HG03460 (cell line): ENCODE results near the gene GLRX3.

Experiments used
- ATAC-seq: cut with Tn5 transposase; IDR thresholded peaks from one replicate; pipeline ENCODE4 v1.9.1; 2021; ENCODE audit not compliant: unreplicated experiment

The GLRX3 gene

DNA sequence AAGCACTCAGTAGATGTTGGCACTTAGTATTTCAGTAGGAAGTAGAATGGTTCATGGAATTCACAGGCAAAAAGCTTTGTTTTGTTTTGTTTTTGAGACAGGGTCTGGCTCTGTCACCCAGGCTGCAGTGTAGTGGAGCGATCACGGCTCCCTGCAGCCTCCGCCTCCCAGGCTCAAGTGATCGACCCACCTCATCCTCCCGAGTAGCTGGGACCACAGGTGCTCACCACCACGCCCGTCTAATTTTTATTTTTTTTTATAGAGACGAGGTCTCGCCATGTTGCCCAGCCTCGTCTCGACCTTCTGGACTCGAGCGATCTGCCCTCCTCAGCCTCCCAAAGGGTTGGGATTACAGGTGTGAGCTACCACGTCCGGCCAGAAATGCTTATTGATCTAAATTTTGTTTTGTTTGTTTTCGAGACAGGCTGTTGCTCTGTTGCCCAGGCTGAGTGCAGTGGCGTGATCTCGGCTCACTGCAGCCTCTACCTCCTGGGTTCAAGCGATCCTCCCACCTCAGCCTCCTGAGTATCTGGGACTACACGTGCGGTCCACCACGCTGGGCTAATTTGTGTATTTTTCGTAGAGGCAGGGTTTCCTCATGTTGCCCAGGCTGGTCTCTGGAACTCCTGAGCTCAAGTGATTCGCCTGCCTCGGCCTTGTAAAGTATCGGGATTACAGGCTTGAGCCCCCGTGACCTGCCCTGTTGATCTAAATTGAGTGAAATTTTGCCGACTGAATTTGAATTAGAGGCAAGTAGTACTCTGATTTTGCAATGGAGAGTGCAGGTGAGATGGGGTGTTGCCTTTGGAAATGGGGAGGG is 1.7 kb downstream of the GLRX3 start:
- ATAC-seq = no peak

DNA sequence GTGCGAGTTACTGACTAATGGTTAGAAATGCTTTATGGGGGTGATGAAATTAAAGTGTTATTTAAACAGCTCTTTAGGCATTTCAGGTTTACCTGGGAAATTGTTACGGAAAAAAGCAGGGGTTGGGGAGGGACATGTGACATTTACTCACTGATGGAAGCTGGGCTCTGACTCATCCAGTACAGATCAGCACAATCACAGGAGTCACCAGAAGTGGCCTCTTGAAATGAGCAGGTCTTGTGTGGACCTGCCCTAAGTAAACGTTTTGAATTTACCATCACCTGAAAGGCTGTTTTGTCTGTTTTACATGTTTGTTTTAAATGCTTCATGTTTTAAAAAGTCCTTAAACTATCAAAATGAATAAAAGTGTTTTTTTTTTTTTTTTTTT is 2.3 kb downstream of the GLRX3 start:
- no peak for ATAC-seq

DNA sequence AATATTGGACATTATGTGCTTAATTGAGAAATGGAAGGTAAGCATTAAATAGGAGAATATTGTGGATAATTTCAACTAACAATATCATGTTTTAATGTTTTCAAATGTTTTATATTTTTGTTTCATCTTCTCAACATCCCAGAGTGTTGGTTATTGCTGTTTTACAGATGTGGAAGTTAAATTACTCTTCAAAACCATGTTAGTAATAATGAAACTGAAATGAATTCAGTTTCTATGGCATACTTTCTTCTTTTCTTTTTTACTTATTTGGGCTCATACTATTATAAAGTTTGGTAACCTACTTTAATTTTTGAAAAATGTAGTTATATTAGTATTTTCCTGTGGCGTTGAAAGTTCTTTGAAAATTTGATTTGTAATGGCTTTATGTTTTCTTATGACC is 4.2 kb downstream of the GLRX3 start:
- no peak for ATAC-seq

DNA sequence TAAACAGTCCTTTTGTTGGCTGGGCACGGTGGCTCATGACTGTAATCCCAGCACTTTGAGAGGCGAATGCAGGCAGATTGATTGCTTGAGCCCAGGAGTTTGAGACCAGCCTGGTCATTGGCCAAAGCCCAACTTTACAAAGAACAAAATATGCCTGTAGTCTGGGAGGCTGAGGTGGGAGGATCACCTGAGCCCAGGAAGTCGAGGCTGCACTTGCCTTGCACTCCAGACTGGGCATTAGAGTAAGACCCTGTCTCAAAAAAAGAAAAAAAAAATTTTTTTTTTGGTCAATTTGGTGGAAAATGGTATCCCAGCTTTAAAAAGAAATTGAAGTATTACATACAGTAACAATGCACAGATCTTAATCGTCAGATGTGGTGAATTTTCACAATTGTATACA is 4.8 kb downstream of the GLRX3 start:
- ATAC-seq = no peak

DNA sequence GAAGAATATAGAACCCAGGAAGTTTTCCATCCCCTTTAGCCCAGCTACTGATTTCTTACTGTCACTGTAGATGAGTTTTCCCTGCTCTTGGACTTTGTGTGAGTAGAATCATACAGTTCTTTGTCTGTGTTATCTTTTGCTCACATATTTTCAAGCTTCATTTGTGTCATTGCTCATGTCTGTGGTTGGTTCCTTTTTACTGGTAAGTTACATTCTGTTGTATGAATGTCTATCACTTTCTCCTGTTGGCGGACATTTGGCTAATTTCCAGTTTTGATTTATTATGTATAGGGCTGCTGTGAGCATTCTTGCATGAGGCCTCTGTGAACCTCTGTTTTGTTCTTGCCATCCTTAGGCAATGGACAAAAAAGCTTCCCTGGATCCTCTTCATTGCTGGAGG is 5.3 kb downstream of the GLRX3 start:
- peak; percentile 21 for ATAC-seq

DNA sequence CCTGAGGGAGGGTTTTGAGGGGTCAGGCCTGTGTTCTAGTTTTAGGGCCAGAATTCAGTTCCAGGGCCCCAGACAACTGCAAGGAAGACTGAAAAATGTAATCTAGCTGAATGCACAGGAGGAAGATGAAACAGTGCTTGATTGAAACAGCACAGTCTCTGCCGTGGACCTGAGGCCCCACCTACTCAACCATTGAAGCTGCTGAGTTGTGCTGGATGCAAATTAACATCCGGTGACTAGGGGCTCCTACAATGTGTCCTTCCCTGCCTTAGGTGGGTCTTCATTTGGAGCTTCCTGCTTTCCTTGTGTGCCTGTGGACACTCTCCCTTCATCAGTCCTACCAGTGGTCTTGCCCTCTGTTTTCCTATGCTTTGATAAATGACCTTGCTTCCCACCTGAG is 5.7 kb downstream of the GLRX3 start:
- ATAC-seq = peak; percentile 88

DNA sequence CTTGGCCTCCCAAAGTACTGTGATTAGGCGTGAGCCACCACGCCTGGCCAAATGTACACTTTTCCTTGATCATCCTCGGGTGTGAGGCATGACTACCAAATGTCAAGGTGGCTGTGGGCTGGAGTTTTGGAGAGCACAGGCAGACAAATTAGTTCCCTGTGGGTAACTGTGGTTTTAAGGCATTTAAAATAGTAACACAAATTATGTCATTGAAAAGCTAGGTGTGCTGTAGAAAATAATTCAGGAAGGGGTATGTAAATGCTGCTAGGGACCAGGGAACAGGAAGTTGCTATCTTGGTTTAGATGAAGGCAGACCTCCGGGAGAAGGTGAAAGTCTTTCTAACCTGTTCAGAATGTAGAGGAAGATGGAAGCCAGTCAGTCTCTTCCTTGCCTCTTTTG is 9.9 kb downstream of the GLRX3 start:
- ATAC-seq = no peak

DNA sequence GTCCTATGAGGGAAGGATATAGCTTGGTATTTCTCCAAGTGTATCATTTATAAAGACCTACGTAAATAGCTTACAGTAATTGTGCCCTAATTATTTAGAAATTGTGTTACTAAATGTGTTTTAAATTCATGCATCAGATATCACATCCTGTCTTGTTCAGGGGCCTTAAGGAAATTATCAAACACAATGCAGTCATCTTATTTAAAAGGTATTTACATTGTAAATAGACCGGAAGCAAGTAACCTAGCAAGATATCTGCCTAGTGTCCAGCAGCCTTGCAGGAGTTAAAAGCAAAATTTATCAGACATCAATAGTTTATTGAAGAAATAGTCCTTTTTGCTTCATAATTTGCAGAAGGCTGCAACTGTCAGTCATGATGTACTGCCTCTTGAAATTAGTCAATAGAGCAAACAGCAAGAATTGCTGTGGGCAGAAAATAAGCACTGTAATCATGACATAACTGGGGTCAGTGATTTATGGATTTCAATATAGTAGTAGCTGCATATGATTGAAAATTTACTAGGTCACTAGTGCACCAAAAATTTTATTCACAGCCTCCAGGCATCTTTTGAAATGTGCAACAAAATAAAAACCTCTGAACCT is 23.1 kb downstream of the GLRX3 start:
- ATAC-seq = no peak

DNA sequence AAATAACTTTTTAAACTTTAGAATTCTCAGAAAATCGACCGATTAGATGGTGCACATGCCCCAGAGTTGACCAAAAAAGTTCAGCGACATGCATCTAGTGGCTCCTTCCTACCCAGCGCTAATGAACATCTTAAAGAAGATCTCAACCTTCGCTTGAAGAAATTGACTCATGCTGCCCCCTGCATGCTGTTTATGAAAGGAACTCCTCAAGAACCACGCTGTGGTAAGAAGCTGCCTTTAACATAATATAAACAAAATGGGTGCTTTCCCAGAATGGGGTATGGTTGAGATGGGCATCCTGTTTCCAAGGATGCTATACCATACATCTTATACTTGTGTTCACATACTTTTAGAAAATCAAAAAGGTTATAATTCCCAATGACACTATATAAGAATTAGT is 24.6 kb downstream of the GLRX3 start:
- no peak for ATAC-seq

DNA sequence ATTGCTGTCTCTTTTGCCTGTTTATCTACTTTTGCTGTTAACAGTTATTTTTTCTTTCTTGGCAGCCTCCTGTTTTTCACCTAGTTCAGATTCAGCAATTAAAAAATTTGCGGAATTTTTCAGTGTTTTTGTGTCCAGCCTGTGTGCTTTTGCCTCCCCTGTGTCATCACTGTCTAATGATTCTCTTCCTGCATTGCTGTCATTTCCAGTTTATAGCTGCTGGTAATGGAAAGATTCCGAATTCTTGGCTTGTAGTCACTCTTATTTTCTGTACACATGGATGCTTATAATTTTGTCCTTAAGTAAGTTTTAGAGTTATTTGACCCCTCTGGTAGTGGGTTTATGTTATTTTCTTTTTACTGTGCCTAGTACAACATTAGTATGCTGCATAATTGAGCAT is 25.1 kb downstream of the GLRX3 start:
- ATAC-seq = no peak

DNA sequence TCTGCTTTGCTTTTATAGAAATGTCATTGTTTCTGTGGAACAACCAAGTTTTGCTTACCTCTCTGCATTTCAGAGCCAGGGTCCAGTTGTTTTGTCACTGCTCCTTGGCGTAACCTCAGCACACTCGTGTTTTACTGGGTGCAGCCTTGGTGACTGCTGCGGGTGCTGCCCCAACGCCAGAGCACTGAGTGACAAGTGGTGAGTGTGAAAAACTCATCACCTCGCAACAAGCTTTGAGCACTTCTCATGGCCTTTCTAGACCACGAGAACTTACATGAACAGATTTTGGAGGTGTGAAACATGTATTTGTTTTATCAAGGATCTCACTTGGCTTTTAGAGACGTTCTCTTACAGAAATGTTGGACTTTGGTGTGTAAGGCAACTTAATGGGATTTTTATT is 31.0 kb downstream of the GLRX3 start:
- no peak for ATAC-seq

DNA sequence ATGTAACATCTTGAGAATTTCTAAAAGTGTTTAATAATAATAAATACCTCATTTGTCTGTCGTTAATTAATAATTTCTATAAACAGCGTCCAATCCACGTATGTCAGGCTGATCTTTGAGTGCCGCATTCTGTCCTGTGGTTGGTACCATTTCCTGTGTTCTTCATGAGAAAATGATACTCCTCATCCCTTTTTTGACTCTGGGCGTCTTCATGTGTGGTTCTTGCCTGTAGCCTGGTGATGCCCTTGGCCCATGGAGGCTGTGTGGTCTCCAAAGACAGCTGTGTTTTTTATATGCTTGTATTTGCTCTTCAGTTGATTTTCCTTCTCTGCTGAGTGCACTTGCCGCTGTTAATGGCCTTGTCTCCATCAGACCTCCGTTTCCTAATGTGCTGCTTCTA is 31.5 kb downstream of the GLRX3 start:
- ATAC-seq = no peak

DNA sequence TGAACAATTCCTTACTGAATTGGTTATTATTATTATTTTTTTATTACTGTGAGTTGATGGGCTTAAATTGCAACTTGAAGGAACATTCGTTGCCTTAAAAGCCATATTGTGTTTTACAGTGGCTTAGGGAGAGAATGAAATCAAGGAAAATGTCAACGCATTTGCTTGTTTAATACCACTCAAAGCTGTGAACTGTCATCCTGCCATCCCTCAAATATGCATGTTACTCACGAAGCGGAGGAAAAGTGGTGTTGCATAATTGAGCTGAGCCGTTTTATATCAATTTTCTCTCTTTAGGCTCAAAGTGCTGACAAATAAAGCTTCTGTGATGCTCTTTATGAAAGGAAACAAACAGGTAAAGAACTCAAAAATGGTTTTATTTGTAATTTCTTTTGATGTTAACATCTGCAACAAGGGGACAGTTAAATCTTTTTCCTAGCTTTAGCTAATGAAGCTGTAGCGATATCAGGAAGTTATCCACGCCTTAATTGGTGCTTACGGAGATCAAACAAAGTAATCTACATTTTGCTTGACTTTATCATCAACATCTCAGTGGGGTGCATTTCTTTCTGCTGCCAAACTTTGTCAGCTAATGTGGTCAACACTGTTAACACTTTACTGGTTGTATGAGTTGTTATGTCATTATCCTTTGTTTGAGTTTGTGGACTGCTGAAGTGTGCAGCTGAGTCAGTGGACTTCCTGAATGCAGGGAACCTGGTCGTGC is 33.1 kb downstream of the GLRX3 start:
- no peak for ATAC-seq

DNA sequence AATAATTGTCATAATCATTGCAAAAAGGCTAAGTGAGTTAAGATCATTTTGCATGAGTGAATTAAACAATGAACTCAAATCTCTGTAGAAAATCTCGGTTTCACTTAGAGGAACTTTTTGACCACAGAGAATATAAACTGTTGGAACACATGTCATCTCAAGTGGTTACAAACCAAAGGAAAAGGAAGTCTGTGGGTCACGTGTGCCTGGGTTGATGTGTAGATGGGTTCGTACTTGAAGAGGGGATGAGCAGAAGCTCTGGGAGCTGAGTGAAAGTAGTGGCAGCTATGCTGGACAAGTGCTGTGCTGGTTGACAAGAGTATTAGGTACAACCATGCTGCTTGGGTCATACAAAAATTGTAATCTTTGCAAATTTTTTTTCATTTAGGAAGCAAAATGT is 35.0 kb downstream of the GLRX3 start:
- peak; percentile 78 for ATAC-seq

DNA sequence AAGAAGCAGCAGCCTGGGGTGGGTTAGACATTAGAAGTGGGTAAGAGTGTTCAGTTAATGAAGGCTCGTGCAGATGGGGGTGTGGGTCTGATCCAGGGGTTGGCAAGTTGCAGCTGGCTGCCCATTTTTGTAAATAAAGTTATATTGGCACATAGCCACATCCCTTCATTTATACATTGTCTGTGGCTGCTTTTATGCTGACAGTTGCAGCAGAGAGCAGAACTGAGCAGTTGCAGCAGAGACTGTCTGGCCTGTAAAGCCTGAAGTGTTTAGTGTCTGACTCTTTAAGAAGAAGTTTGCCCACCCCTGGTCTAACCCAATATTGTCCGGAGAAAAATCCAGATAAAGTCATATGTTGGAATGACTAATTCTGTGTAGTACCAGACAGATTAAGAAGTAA is 38.1 kb downstream of the GLRX3 start:
- ATAC-seq = no peak

DNA sequence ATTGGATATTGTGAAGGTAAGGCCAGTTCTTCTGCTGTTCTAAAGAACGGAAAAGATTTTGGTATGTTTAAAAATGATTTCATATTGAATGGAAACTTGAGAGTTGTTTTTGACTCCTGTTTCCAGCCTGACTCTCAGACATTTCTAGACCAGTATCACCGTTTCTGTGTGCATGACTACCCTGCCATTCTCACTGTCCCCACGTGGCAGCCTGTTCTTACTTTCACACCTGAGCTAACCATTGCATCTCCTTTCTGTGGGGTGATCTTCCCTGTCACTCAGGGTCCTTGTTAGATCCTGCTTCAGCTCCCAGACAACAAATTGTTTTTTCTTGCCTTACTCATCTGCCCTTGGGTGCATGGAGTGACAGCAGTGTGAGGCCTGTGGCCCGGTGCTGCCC is 38.9 kb downstream of the GLRX3 start:
- ATAC-seq = no peak

DNA sequence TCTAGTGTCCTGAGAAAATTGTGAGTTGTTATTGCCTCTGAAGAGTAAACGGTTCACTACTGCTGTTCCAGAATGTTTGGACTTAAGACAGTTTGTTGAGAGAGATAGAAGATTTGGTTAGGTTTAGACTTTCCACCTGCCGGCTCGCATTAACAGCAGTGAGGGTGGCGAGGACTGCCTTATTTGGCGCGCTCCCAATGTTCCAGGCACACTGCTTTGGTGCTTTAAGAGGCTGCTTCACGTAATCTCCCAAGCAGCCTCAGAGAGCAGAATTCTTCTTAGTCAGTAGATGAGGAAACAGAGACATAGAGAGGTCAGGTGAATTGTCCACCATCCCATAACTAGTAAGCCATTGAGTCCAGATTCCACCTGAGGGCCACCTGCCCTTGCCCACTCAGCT is 41.1 kb downstream of the GLRX3 start:
- no peak for ATAC-seq

DNA sequence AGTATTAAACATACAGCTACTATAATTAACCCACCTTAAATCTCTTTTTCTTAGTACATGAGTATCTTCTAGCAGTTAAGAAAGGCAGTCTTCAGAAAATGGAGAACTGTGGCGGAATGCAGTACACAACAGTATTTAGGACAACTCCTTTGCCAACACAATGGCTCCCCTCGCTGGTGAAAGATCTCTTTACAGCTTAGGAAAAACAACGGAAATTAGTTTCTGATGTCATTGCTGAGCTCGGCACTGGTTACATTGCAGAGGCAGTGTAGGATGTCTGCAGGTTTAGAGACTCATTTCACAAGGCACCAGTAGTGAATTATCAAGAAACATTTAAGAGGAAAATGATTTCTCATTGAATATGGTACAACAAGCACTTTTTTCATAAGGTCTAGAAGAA is 43.4 kb downstream of the GLRX3 start:
- no peak for ATAC-seq

DNA sequence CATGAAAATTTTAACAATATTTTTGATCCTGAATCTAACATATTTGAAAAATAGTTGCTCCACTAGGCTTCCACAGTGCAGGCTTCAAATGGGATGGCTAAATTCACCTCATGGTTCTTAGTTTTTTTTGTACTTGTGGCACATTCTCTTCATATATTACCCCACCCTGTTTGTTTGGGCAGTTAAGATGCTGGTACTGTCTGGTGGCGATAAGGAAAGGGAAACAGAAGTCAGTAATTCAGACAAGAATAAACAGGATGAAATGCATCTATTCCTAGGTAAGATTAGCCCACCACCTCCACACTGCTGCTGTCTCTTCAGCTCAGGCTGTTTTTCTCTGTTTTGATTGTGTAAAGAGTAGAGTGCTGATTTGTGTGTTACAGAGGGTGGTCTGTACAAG is 44.2 kb downstream of the GLRX3 start:
- no peak for ATAC-seq

DNA sequence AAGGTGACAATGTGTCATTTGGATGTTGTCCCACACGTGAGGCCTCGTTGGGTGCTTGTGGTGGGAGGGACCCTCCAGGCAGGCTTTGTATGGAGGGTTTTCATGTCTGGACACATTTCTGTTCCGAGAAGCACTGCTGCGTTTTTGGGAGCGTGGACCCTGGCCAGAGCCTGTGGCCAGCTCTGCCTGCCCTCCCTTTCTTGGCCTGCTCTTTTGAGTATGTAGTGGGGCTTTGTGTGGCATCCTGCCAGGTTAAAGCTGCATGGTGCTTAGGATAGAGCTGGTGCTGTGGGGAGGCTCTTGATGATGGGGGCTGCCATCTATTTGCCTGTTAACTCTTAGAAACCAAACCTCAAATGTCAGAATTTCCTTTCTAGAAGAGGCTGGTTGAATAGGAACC is 45.7 kb downstream of the GLRX3 start:
- ATAC-seq = no peak

DNA sequence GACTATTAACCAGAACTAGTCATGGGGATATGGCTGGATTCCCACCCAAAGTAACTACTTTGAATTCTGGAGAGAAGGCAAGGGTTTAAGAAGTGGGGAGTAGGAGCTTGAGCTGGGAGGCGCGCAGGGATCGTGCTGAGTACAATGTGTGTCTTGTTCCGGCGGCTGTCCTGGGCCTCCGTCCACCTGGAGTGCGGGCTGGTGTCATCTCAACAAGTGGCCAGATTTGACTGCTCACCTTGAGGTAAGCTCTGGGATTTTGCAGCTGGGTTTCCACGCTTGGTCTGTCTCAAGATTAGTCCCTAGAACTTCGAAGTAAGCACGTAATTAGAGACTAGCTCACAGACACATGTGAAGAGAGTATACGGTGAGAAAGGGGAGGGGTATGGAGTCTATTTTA is 49.4 kb downstream of the GLRX3 start:
- ATAC-seq = no peak
